OCI-LY7 (cell line): Measurements from ENCODE around the gene APBB2. TPM values are rescaled to one million over a fixed set of nuclear protein-coding genes. Genes with fewer than 3 reads are reported as not detected.

ENCODE experiments used
- BruUV-seq: library from RNA; stranded (reverse); fragments of 400-500 nt; replicated peaks from 2 replicates; lab custom pipeline; 2021; lab: Mats Ljungman, UMichigan
- CTCF ChIA-PET: fragments of 300-600 bp; sonication (Branson Sonifier 250); formaldehyde crosslinking; loops from one replicate; lab custom pipeline; 2022; ENCODE audit warnings: antibody characterized with exemption; ENCODE audit not compliant: unreplicated experiment; lab: Charles Lee
- POLR2A ChIA-PET: fragments of 300-600 bp; sonication (Branson Sonifier 250); formaldehyde crosslinking; loops from one replicate; lab custom pipeline; 2022; ENCODE audit warnings: antibody characterized with exemption; lab: Charles Lee
- DNase-seq: peaks from one replicate; pipeline ENCODE4 v3.0.0-alpha.2; 2015; ENCODE audit warnings: low spot score
- H2AFZ ChIP-seq: fragments of 200-600 bp; sonication (generic), shearing (Covaris generic); 2 replicates; pipeline ENCODE4 v1.6.1; 2014; ENCODE audit warnings: mild to moderate bottlenecking, antibody characterized with exemption, low read length, moderate library complexity
- H3K27ac ChIP-seq: fragments of 200-600 bp; sonication (generic); 2 replicates; pipeline ENCODE4 v1.5.1; 2014; ENCODE audit warnings: mixed run types, low read depth, mild to moderate bottlenecking, moderate library complexity, low read length, inconsistent platforms; ENCODE audit not compliant: poor library complexity, severe bottlenecking
- H3K36me3 ChIP-seq: fragments of 200-600 bp; sonication (generic); 2 replicates; pipeline ENCODE4 v1.6.1; 2014; ENCODE audit warnings: mild to moderate bottlenecking, antibody characterized with exemption, low read length, moderate library complexity, mixed read lengths; ENCODE audit not compliant: insufficient read depth
- H3K4me1 ChIP-seq: fragments of 200-600 bp; sonication (generic); 2 replicates; pipeline ENCODE4 v1.5.1; 2014; ENCODE audit warnings: mild to moderate bottlenecking, low read length; ENCODE audit not compliant: insufficient read depth, poor library complexity, severe bottlenecking
- H3K4me2 ChIP-seq: fragments of 200-600 bp; sonication (generic); 2 replicates; pipeline ENCODE4 v1.6.1; 2014; ENCODE audit warnings: mild to moderate bottlenecking, low read length
- H3K4me3 ChIP-seq: fragments of 200-600 bp; sonication (generic); 2 replicates; pipeline ENCODE4 v1.5.1; 2014; ENCODE audit warnings: mild to moderate bottlenecking, low read depth, low read length; ENCODE audit not compliant: poor library complexity, severe bottlenecking
- H3K79me2 ChIP-seq: fragments of 200-600 bp; sonication (generic); 2 replicates; pipeline ENCODE4 v1.6.1; 2016; ENCODE audit warnings: low read depth, mild to moderate bottlenecking, low read length, moderate library complexity, mixed read lengths; ENCODE audit not compliant: insufficient read depth
- H3K9me2 ChIP-seq: fragments of 200-600 bp; sonication (generic); 2 replicates; pipeline ENCODE4 v1.6.1; 2016; ENCODE audit warnings: mild to moderate bottlenecking, low read length, mixed read lengths; ENCODE audit not compliant: insufficient read depth
- H3K9me3 ChIP-seq: fragments of 200-600 bp; sonication (generic); 2 replicates; pipeline ENCODE4 v1.6.1; 2014; ENCODE audit warnings: mild to moderate bottlenecking, mixed run types, low read length, mixed read lengths
- H4K20me1 ChIP-seq: fragments of 200-600 bp; sonication (generic); 2 replicates; pipeline ENCODE4 v1.6.1; 2014; ENCODE audit warnings: mild to moderate bottlenecking, antibody characterized with exemption, low read length, moderate library complexity, mixed read lengths; ENCODE audit not compliant: insufficient read depth
- CTCF ChIP-seq: fragments of 200-600 bp; sonication (generic); conservative IDR thresholded peaks from 2 replicates; pipeline ENCODE4 v1.5.1; 2014; ENCODE audit warnings: mild to moderate bottlenecking, antibody characterized with exemption, low read length, moderate library complexity, mixed read lengths
- EZH2phosphoT487 ChIP-seq: fragments of 200-600 bp; sonication (generic); IDR thresholded peaks from 2 replicates; pipeline ENCODE4 v1.6.1; 2018; ENCODE audit warnings: low read depth, borderline replicate concordance, mild to moderate bottlenecking, mixed run types, antibody characterized with exemption, low read length, moderate library complexity, mixed read lengths
- intact Hi-C: fragments of 100-400 bp; cut with micrococcal nuclease; formaldehyde crosslinking; loops from one replicate; pipeline ENCODE4 v1.10.0; 2022; ENCODE audit not compliant: unreplicated experiment
- total RNA-seq, 2 experiments: library from RNA; depleted of rRNA in 1 of 2; stranded (reverse); fragments of >200 nt in 1 of 2; shearing (Covaris generic) in 1 of 2; gene quantifications; 2 replicates each; pipeline ENCODE4 v1.2.3, GENCODE V29; 2014 to 2022

Gene APBB2
- total RNA-seq, 2 experiments from 2014 or later, result 66.4 to 88.5 TPM

GRCh38 chr4:41158274-41158673 lies 56.1 kb downstream of the APBB2 start:
- H3K4me1 ChIP-seq, result no peaks in the 10 kb centered on the region
- H3K27ac ChIP-seq, result no peak overlapping the region
- BruUV-seq, result no TSS peak
- peaks cover 24% of the 10 kb centered on the region for H3K79me2 ChIP-seq
- no peak overlapping the region for H3K4me2 ChIP-seq
- H3K4me3 ChIP-seq, result no peak overlapping the region
- no peak for DNase-seq
- POLR2A ChIA-PET, result interaction anchor here (0.7 to 1.0 kb wide), 2 partner anchors 27 to 59 kb away, joined by 3 read pairs; no protein-coding TSS in a partner anchor
- intact Hi-C loops, result no loop called here
- TF ChIP-seq CTCF, result no peak
- no peak for TF ChIP-seq EZH2phosphoT487
- H3K9me3 ChIP-seq, result no peaks in the 10 kb centered on the region
- no peaks in the 10 kb centered on the region for H3K36me3 ChIP-seq
- CTCF ChIA-PET, result no interaction called here
- H2AFZ ChIP-seq, result no peak overlapping the region
- no peaks in the 10 kb centered on the region for H3K9me2 ChIP-seq
- H4K20me1 ChIP-seq, result no peaks in the 10 kb centered on the region; the same call in 1 of the 2 replicates

- no peaks in the 10 kb centered on the region for H3K9me2 ChIP-seq
- no TSS peak for BruUV-seq
- CTCF ChIA-PET, result no interaction called here
- no peak overlapping the region for H3K4me2 ChIP-seq
- TF ChIP-seq EZH2phosphoT487 (no peak), CTCF (no peak)
- H3K4me1 ChIP-seq, result no peaks in the 10 kb centered on the region
- H3K79me2 ChIP-seq, result peaks cover 24% of the 10 kb centered on the region
- intact Hi-C loops, result no loop called here
- H4K20me1 ChIP-seq, result no peaks in the 10 kb centered on the region; the same call in 1 of the 2 replicates
- no peak for DNase-seq
- H3K4me3 ChIP-seq, result no peak overlapping the region
- H3K9me3 ChIP-seq, result no peaks in the 10 kb centered on the region
- H3K36me3 ChIP-seq, result no peaks in the 10 kb centered on the region
- POLR2A ChIA-PET, result no interaction called here
- H2AFZ ChIP-seq, result no peak overlapping the region
- no peak overlapping the region for H3K27ac ChIP-seq
These were observed 57.3 kb downstream of the APBB2 start for GRCh38 chr4:41157009-41157408.

- CTCF ChIA-PET, result no interaction called here
- Histone ChIP-seq H4K20me1 (no peaks in the 10 kb centered on the region; the same call in 1 of the 2 replicates), H3K9me2 (no peaks in the 10 kb centered on the region), H3K36me3 (no peaks in the 10 kb centered on the region), H3K79me2 (peaks cover 24% of the 10 kb centered on the region), H3K27ac (no peak overlapping the region), H2AFZ (no peak overlapping the region), H3K4me1 (no peaks in the 10 kb centered on the region), H3K4me2 (no peak overlapping the region), H3K9me3 (no peaks in the 10 kb centered on the region), H3K4me3 (no peak overlapping the region)
- TF ChIP-seq CTCF (no peak), EZH2phosphoT487 (no peak)
- POLR2A ChIA-PET, result interaction anchor here (1.2 kb wide), 2 partner anchors 8 to 17 kb away, joined by 3 to 7 read pairs; no protein-coding TSS in a partner anchor
- intact Hi-C loops, result no loop called here
- DNase-seq, result no peak
- BruUV-seq, result no TSS peak
These were observed 57.8 kb downstream of the APBB2 start for GRCh38 chr4:41156574-41156973.
